AG04449 (cell line): ENCODE results near the gene NPAS1.

Experiments used
- CTCF ChIA-PET: fragments of 350-600 bp; formaldehyde crosslinking; extraction: SDS; loops from one replicate; lab custom pipeline; 2021; ENCODE audit warnings: antibody characterized with exemption; lab: Yijun Ruan, JAX
- POLR2A ChIA-PET: fragments of 400-600, 350-600 bp; formaldehyde crosslinking; extraction: SDS; loops from one replicate; lab custom pipeline; 2020; ENCODE audit warnings: antibody characterized with exemption, inconsistent platforms; lab: Yijun Ruan, JAX
- DNase-seq: peaks from one replicate; pipeline ENCODE4 v3.0.0-alpha.2; 2010; ENCODE audit warnings: low read depth, low spot score
- H3K4me3 ChIP-seq: 2 replicates; pipeline ENCODE4 v1.5.1; 2011; ENCODE audit warnings: low read depth, mild to moderate bottlenecking, control low read depth, low read length
- CTCF ChIP-seq: IDR thresholded peaks from one replicate; pipeline ENCODE4 v1.5.1; 2011; ENCODE audit warnings: mild to moderate bottlenecking, moderate library complexity, low read length, control low read depth, inconsistent platforms; ENCODE audit not compliant: insufficient read depth; ENCODE audit errors: missing control alignments

The NPAS1 gene

GRCh38 chr19:47002106-47002766 lies 17.4 kb upstream of the NPAS1 start:
- POLR2A ChIA-PET, result no interaction called here
- no peak for DNase-seq
- CTCF ChIA-PET, result interaction anchor here (1.1 to 6.5 kb wide), 4 partner anchors 10 to 120 kb away, joined by 3 to 45 read pairs (median 20); no protein-coding TSS in a partner anchor
- H3K4me3 ChIP-seq, result no peak overlapping the region
- no peak for TF ChIP-seq CTCF

- no peak for TF ChIP-seq CTCF
- CTCF ChIA-PET, result interaction anchor here (0.8 to 6.5 kb wide), 5 partner anchors 10 to 119 kb away, joined by 3 to 45 read pairs (median 3); no protein-coding TSS in a partner anchor
- POLR2A ChIA-PET, result no interaction called here
- no peak for DNase-seq
- no peak overlapping the region for H3K4me3 ChIP-seq
Observed at GRCh38 chr19:47002853-47003610, 16.6 kb upstream of the NPAS1 start.

- H3K4me3 ChIP-seq, result no peak overlapping the region
- CTCF ChIA-PET, result interaction anchor here (0.8 to 6.5 kb wide), 4 partner anchors 9 to 163 kb away, joined by 3 to 45 read pairs (median 20); no protein-coding TSS in a partner anchor
- POLR2A ChIA-PET, result no interaction called here
- no peak for DNase-seq
- no peak for TF ChIP-seq CTCF
Observed at GRCh38 chr19:47003611-47004465, 15.8 kb upstream of the NPAS1 start.

GRCh38 chr19:47005164-47005641 lies 14.4 kb upstream of the NPAS1 start:
- no peak for TF ChIP-seq CTCF
- ChIA-PET CTCF (interaction anchor here (5.3 to 6.5 kb wide), 2 partner anchors 8 to 14 kb away, joined by 36 to 45 read pairs; no protein-coding TSS in a partner anchor), POLR2A (no interaction called here)
- DNase-seq, result no peak
- no peak overlapping the region for H3K4me3 ChIP-seq

- TF ChIP-seq CTCF, result no peak
- CTCF ChIA-PET, result interaction anchor here (6.5 kb wide), 1 partner anchor 14 kb away, joined by 36 read pairs; no protein-coding TSS in a partner anchor
- no peak for DNase-seq
- no peak overlapping the region for H3K4me3 ChIP-seq
- POLR2A ChIA-PET, result no interaction called here
Observed at GRCh38 chr19:47005873-47006272, 13.8 kb upstream of the NPAS1 start.
